Measurements from ENCODE around the gene HNMT.

DNA sequence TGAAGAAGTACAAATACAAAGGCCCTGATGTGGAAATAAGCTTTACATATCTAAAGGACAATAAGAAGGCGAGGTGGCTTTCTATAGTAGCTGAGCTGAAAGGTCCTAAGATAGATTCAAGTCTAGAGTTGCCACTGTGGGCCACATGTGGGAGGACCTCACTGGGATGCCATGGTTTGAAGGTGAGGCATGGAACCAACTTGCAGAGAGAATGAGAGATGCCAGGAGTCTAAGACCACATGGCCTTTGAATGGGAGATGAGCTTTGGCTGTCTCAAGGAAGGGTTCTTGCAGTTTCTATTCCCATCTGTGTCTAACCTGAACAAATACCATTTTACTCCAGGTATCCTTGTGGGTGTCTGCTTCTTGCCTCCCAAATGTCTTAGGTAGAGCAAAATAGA lies 53.6 kb downstream of the HNMT start:
- TF ChIP-seq CTCF (IDR thresholded peaks at IDR 0.05) (no peak), ETV6 (CRISPR knock-in tag; IDR thresholded peaks at IDR 0.05) (no peak), FOXP1 (CRISPR knock-in tag; IDR thresholded peaks at IDR 0.05; ENCODE audit: borderline replicate concordance) (no peak), FOXJ3 (CRISPR knock-in tag; IDR thresholded peaks at IDR 0.05; ENCODE audit: borderline replicate concordance) (no peak), ESRRA (CRISPR knock-in tag; IDR thresholded peaks at IDR 0.05; ENCODE audit: borderline replicate concordance) (no peak), CREB1 (CRISPR knock-in tag; IDR thresholded peaks at IDR 0.05) (no peak)
- TF ChIP-seq, protein P1, sequence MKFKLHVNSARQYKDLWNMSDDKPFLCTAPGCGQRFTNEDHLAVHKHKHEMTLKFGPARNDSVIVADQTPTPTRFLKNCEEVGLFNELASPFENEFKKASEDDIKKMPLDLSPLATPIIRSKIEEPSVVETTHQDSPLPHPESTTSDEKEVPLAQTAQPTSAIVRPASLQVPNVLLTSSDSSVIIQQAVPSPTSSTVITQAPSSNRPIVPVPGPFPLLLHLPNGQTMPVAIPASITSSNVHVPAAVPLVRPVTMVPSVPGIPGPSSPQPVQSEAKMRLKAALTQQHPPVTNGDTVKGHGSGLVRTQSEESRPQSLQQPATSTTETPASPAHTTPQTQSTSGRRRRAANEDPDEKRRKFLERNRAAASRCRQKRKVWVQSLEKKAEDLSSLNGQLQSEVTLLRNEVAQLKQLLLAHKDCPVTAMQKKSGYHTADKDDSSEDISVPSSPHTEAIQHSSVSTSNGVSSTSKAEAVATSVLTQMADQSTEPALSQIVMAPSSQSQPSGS (CRISPR knock-in tag; IDR thresholded peaks at IDR 0.05; ENCODE audit: borderline replicate concordance, low read depth), result no peak
- TF ChIP-seq, protein P2, sequence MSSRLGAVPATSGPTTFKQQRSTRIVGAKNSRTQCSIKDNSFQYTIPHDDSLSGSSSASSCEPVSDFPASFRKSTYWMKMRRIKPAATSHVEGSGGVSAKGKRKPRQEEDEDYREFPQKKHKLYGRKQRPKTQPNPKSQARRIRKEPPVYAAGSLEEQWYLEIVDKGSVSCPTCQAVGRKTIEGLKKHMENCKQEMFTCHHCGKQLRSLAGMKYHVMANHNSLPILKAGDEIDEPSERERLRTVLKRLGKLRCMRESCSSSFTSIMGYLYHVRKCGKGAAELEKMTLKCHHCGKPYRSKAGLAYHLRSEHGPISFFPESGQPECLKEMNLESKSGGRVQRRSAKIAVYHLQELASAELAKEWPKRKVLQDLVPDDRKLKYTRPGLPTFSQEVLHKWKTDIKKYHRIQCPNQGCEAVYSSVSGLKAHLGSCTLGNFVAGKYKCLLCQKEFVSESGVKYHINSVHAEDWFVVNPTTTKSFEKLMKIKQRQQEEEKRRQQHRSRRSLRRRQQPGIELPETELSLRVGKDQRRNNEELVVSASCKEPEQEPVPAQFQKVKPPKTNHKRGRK (CRISPR knock-in tag; IDR thresholded peaks at IDR 0.05; ENCODE audit: borderline replicate concordance), result no peak

Data from WTC11 (cell line).